ENCODE data around the gene G6PC1. TPM values are rescaled to one million over a fixed set of nuclear protein-coding genes. Genes with fewer than 3 reads are reported as not detected.
"Not testable (repeated sequence)": the region's sequence is repeated elsewhere in the genome, so short reads cannot be mapped to it uniquely, and the experiment has no call there.

G6PC1 gene
- under 1 TPM in 2 of 3 donors, not detected in 1; 0.03 to 0.11 TPM for polyA plus RNA-seq

DNA sequence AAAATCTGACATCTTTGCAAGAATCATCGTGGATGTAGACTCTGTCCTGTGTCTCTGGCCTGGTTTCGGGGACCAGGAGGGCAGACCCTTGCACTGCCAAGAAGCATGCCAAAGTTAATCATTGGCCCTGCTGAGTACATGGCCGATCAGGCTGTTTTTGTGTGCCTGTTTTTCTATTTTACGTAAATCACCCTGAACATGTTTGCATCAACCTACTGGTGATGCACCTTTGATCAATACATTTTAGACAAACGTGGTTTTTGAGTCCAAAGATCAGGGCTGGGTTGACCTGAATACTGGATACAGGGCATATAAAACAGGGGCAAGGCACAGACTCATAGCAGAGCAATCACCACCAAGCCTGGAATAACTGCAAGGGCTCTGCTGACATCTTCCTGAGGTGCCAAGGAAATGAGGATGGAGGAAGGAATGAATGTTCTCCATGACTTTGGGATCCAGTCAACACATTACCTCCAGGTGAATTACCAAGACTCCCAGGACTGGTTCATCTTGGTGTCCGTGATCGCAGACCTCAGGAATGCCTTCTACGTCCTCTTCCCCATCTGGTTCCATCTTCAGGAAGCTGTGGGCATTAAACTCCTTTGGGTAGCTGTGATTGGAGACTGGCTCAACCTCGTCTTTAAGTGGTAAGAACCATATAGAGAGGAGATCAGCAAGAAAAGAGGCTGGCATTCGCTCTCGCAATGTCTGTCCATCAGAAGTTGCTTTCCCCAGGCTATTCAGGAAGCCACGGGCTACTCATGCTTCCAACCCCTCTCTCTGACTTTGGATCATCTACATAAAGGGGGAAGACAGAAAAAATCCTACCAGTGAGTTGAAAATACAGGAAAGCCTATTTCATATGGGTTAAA, at the start of gene G6PC1:
Gene G6PC1, plus strand, starts transcription at position 340 of the 872 bp plus-strand sequence. Its CDS starts 78 bp downstream, at position 418.
- whole genome bisulfite sequencing, 3 donors, result 79 to 82% (median 80%) methylated on average over 12 of the region's 12 CpGs
- no peak within 1 kb of the TSS for H3K27ac ChIP-seq (ENCODE audit: low read depth, low read length)

DNA sequence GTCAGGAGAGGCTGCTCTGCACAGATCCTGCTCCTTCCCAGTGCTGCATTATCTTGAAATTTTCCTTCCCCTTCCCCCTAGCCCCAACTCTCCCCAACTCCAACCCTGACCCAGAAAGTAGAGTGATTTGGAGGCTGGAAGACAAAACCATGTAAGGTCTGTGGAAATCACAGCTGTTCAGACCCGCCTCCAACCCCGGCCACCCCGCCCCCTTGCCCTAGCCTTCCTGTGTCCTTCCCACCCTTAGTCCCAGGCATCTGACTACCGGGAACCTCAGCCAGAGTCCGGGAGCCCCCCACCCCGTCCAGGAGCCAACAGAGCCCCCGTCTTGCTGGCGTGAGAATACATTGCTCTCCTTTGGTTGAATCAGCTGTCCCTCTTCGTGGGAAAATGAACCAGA, 49.6 kb upstream of the G6PC1 start, which contains the start of gene AOC3:
Gene AOC3, plus strand, starts transcription at position 246 of the 400 bp plus-strand sequence. Its CDS starts 145 bp downstream, at position 391.
- WGBS, 3 donors, result 27 to 51% (median 39%) methylated on average over 9 of the region's 9 CpGs
- H3K27ac ChIP-seq (ENCODE audit: low read depth, low read length), result no peak within 1 kb of the TSS

DNA sequence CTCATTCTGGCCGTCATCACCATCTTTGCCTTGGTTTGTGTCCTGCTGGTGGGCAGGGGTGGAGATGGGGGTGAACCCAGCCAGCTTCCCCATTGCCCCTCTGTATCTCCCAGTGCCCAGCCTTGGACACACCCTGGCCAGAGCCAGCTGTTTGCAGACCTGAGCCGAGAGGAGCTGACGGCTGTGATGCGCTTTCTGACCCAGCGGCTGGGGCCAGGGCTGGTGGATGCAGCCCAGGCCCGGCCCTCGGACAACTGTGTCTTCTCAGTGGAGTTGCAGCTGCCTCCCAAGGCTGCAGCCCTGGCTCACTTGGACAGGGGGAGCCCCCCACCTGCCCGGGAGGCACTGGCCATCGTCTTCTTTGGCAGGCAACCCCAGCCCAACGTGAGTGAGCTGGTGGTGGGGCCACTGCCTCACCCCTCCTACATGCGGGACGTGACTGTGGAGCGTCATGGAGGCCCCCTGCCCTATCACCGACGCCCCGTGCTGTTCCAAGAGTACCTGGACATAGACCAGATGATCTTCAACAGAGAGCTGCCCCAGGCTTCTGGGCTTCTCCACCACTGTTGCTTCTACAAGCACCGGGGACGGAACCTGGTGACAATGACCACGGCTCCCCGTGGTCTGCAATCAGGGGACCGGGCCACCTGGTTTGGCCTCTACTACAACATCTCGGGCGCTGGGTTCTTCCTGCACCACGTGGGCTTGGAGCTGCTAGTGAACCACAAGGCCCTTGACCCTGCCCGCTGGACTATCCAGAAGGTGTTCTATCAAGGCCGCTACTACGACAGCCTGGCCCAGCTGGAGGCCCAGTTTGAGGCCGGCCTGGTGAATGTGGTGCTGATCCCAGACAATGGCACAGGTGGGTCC, 49.0 kb upstream of the G6PC1 start:
- 62 to 86% (median 69%) methylated on average over 19 to 25 of the region's 28 CpGs for WGBS, 3 donors
- H3K27ac ChIP-seq (ENCODE audit: low read depth, low read length), result not testable (repeated sequence)

DNA sequence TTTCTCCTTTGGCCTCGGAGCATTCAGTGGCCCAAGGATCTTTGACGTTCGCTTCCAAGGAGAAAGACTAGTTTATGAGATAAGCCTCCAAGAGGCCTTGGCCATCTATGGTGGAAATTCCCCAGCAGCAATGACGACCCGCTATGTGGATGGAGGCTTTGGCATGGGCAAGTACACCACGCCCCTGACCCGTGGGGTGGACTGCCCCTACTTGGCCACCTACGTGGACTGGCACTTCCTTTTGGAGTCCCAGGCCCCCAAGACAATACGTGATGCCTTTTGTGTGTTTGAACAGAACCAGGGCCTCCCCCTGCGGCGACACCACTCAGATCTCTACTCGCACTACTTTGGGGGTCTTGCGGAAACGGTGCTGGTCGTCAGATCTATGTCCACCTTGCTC, 48.2 kb upstream of the G6PC1 start:
- no peak overlapping the region for H3K27ac ChIP-seq (ENCODE audit: low read depth, low read length)
- 54 to 83% (median 68%) methylated on average over 15 of the region's 15 CpGs for WGBS, 3 donors

DNA sequence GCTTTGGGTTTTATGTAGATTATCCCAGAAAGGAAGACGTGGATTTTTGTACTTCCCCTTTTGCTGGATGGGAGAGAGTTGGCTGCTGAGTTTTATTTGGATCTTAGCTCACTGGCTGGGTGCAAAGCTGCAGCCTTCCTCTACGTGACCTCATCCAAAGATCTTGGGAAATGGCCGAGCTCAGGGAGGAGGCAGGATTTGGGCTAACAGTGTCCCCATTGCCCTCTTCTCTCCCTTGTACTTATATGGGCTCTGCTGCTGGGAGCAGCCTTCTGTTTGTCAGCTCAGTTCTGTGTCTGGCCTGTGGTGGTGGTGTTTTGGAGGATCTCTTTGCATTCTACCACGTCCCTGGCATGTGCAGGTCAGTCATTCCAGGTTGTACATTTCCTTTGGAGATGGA, 47.6 kb upstream of the G6PC1 start:
- H3K27ac ChIP-seq (ENCODE audit: low read depth, low read length), result no peak overlapping the region
- 31 to 69% (median 33%) methylated on average over 4 of the region's 4 CpGs for WGBS, 3 donors

DNA sequence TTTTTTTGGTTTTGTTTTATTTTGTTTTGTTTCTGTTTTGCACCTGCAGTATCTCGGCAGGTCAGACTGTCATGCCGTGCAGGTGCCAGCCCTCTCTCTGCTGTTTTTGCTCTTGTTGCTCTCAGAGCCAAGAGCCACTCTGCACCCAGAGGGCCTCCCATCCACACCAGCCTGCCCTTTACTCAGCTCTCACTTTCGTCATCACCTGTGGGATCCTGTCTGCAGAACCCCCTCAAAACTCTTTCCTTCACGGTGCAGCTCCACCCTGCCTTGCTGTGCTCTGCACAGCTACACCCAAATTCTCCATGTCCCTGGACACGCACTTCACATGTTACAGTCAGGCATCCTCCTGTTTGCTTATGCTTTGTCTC, 47.0 kb upstream of the G6PC1 start:
- no peak overlapping the region for H3K27ac ChIP-seq (ENCODE audit: low read depth, low read length)
- 53 to 80% (median 60%) methylated on average over 5 of the region's 5 CpGs for WGBS, 3 donors

DNA sequence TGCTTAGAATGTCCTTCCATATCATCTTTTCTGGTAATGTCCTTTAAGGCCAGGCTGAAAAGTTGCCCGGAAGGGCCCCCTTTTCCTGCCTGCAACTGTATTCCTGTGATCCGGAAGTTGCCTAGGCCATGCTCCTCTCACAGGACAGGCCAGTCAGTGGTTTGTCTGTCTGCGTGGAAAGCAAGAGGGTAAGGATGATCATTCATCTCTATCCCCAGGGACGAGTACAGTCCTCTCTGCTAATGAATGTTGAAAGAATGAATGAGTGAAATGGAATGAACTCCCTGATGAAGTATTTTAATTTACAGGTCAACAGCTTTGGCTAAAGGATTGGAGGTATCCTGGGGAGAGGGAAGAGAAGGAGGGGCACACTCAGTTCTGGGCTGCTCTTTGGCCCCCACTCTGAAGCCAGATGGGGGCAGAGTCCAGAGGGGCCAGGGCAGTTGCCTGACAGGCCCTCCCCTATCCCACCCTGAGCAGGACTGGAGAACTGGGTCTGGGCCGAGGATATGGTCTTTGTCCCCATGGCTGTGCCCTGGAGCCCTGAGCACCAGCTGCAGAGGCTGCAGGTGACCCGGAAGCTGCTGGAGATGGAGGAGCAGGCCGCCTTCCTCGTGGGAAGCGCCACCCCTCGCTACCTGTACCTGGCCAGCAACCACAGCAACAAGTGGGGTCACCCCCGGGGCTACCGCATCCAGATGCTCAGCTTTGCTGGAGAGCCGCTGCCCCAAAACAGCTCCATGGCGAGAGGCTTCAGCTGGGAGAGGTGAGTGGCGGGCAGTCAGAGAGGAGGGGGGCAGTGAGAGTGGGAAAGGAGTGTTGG, 46.4 kb upstream of the G6PC1 start:
- 68 to 80% (median 71%) methylated on average over 15 of the region's 15 CpGs for WGBS, 3 donors
- no peak overlapping the region for H3K27ac ChIP-seq (ENCODE audit: low read depth, low read length)

DNA sequence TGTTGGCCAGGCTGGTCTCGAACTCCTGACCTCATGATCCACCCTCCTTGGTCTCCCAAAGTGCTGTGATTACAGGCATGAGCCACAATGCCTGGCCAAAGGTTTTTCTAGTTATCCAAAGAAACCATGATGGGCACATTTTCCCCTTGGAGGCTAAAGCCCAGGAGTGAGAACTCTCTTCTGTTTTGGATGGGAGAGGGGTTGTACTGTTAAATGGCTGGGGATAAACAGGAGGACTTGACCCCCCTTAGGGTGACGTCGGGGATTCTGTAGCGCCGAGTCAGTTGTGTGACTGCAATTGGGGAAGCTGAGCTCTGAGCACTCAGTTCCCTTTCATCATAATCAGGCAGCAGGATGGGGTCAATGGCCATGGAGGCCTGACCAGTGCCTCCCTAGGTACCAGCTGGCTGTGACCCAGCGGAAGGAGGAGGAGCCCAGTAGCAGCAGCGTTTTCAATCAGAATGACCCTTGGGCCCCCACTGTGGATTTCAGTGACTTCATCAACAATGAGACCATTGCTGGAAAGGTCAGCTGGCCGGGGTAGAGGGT, 45.5 kb upstream of the G6PC1 start:
- no peak overlapping the region for H3K27ac ChIP-seq (ENCODE audit: low read depth, low read length)
- 48 to 73% (median 58%) methylated on average over 8 of the region's 8 CpGs for WGBS, 3 donors

DNA sequence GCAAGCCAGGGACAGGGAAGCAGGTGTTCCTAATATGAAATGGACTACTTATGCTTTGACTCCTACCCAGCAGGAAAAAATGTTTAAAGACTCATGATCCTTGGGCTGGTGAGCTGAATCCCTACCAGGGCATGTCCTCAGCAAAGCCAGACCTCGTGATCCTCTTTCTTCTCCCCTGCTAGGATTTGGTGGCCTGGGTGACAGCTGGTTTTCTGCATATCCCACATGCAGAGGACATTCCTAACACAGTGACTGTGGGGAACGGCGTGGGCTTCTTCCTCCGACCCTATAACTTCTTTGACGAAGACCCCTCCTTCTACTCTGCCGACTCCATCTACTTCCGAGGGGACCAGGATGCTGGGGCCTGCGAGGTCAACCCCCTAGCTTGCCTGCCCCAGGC, 44.5 kb upstream of the G6PC1 start:
- not testable (repeated sequence) for H3K27ac ChIP-seq (ENCODE audit: low read depth, low read length)
- WGBS, 3 donors, result 80 to 88% (median 82%) methylated on average over 7 to 8 of the region's 8 CpGs

DNA sequence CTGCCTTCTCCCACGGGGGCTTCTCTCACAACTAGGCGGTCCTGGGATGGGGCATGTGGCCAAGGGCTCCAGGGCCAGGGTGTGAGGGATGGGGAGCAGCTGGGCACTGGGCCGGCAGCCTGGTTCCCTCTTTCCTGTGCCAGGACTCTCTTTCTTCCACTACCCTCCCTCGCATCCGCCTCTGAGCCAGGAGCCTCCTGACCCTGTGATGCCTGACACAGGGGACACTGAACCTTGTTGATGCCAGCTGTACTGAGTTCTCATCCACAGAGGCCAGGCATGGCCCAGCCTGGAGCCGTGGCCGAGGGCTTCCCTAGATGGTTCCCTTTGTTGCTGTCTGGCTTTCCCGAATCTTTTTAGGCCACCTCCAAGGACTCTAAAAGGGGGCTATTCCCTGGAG, 44.1 kb upstream of the G6PC1 start:
- 62 to 86% (median 78%) methylated on average over 6 of the region's 8 CpGs for WGBS, 3 donors
- H3K27ac ChIP-seq (ENCODE audit: low read depth, low read length), result not testable (repeated sequence)

DNA sequence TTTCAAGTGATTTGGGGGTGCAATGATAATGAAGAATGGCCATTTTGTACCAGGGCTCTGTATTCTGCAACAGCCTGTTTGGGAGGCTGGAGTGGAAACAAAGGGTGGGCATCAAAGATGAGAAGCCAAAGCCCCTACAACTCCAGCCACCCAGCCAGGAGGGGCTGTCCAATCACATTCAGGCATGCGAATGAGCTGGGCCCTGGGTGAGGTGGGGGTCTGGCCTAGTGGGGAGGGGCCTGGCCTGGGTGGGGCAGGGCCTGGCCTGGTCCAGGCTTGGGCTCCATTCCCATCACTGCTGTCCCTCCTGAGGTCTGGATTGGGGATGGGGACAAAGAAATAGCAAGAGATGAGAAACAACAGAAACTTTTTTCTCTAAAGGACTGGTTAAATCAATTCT, 43.2 kb upstream of the G6PC1 start:
- 89 to 100% (median 100%) methylated on average over 1 of the region's 1 CpG for WGBS, 3 donors

DNA sequence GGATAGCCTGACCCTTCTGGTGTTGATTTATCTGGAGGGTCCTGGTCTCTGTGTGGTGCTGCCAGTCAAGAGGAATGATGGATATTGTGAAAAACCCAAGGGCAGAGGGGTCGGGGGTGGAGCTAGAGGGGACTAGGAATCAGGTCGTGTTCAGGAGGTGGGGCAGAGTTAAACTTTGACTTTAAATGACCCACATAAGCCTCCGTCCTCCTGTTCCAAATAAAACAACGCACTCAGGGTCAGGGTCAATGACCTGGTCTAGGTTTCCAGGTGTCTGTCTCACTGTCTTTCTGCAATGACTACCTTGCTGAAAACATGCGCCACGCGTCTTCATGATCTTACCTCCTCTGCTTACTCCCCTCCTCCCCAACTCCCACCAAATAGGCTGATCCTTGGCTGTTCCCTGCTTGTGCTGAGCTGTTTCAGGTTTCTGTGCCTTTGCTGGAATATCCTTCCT, 34.9 kb upstream of the G6PC1 start:
- no peak overlapping the region for H3K27ac ChIP-seq (ENCODE audit: low read depth, low read length)
- WGBS, 3 donors, result 62 to 83% (median 83%) methylated on average over 7 of the region's 7 CpGs

More for the DNA sequence above, 43.2 kb upstream of the G6PC1 start:
- no peak overlapping the region for H3K27ac ChIP-seq (ENCODE audit: low read depth, low read length)

DNA sequence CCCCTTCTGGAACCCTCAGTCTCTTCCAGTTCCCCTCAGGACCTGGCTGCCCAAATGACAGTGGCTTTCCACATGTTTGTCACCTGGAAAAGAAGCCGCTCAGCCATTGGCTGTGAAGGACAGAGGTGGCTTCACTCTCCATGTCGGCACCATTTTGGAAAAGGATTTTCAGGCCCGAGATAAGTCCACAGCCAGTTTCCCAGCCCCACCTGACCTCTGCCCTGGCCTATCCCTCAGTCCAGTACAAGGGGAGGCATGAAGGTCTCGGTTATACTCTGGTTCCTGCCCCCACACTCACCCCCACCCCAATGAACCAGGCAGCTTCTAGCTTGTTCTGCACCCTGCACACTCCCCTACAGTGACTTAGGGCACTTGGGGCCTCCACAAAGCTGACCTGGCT, 34.4 kb upstream of the G6PC1 start:
- H3K27ac ChIP-seq (ENCODE audit: low read depth, low read length), result no peak overlapping the region
- 79 to 91% (median 88%) methylated on average over 4 of the region's 4 CpGs for WGBS, 3 donors

DNA sequence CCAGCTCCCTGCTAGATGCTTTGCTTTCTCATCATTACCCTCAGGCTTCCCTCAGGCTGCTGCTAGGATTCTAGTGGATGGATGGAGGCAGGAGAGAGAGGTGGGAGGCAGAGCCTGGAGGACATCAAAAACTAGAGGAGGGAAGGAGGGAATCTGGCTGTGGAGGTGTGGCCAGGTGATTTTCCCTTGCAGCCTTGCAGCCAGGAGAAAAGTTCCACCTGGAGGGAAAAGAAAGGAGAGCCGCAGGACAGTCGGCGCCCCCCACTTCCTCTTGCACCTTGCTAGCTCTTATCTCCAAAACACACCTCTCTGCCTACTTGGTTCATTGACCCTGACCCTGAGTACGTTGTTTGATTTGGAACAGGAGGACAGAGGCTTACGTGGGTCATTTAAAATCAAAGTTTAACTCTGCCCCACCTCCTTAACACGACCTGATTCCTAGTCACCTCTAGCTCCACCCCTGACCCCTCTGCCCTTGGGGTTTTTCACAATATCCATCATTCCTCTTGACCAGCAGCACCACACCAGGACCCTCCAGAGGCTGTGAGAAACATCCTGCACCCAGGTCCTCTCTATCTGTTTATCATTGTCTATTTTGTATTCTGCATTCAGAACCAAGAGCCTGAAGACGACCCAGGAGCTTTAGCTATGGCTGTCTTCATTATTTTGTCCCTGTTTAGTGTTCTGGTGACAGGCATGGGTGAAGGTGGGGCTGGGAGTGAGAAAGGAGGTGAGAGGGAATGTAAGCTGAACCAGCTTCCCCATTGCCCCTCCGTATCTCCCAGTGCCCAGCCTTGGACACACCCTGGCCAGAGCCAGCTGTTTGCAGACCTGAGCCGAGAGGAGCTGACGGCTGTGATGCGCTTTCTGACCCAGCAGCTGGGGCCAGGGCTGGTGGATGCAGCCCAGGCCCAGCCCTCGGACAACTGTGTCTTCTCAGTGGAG, 33.7 kb upstream of the G6PC1 start:
- 47 to 78% (median 71%) methylated on average over 11 to 12 of the region's 12 CpGs for WGBS, 3 donors

DNA sequence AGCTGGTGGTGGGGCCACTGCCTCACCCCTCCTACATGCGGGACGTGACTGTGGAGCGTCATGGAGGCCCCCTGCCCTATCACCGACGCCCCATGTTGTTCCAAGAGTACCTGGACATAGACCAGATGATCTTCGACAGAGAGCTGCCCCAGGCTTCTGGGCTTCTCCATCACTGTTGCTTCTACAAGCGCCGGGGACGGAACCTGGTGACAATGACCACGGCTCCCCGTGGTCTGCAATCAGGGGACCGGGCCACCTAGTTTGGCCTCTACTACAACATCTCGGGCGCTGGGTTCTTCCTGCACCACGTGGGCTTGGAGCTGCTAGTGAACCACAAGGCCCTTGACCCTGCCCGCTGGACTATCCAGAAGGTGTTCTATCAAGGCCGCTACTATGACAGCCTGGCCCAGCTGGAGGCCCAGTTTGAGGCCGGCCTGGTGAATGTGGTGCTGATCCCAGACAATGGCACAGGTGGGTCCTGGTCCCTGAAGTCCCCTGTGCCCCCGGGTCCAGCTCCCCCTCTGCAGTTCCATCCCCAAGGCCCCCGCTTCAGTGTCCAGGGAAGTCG, 32.8 kb upstream of the G6PC1 start:
- WGBS, 3 donors, result 92 to 96% (median 93%) methylated on average over 14 to 21 of the region's 21 CpGs
- not testable (repeated sequence) for H3K27ac ChIP-seq (ENCODE audit: low read depth, low read length)

More for the DNA sequence above, 33.7 kb upstream of the G6PC1 start:
- no peak overlapping the region for H3K27ac ChIP-seq (ENCODE audit: low read depth, low read length)

DNA sequence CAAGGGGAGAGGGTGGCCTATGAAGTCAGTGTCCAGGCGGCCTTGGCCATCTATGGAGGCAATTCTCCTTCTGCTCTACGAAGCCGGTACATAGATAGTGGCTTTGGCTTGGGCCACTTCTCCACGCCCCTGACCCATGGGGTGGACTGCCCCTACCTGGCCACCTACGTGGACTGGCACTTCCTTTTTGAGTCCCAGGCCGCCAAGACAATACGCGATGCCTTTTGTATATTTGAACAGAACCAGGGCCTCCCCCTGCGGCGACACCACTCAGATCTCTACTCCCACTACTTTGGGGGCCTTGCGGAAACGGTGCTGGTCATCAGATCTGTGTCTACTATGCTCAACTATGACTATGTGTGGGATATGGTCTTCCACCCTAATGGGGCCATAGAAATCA, 32.3 kb upstream of the G6PC1 start:
- 94 to 96% (median 96%) methylated on average over 12 of the region's 12 CpGs for WGBS, 3 donors
- no peak overlapping the region for H3K27ac ChIP-seq (ENCODE audit: low read depth, low read length)

DNA sequence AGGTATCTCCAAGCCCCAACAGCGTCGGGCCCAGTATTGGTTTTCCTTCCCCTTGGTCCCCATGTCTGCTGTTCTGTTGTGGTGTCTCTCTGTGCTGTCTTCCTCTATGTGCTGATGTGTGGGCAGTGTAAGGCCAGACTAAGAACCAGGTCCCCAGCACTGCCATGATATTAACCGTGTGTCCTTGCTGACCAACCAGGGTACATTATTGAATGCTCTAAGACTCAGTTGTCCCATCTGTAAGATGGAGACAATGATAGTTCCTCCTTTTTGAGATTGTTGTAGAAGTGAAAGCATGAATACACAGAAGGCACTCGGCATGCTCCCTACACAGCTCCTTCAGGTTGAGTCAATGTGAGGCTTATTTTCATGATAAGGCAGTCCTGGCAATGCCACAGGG, 29.0 kb upstream of the G6PC1 start:
- WGBS, 3 donors, result 94 to 96% (median 96%) methylated on average over 4 of the region's 4 CpGs
- no peak overlapping the region for H3K27ac ChIP-seq (ENCODE audit: low read depth, low read length)
